Stimulated activated naive CD8-positive, alpha-beta T cell treated with anti-CD3 and anti-CD28 coated beads, Interleukin-15, Interleukin-2, amounts not matched to agents 100 ng/mL and 50 ng/mL, for 24 hours (primary cell): Measurements from ENCODE around the gene TAF5.

Experiments
- H3K27ac Mint-ChIP-seq: one replicate; pipeline ENCODE4 v1.8.0; 2021; ENCODE audit warnings: mild to moderate bottlenecking, mixed read lengths
- H3K27me3 Mint-ChIP-seq: one replicate; pipeline ENCODE4 v1.8.0; 2021; ENCODE audit warnings: mixed read lengths
- H3K36me3 Mint-ChIP-seq: one replicate; pipeline ENCODE4 v1.8.0; 2021; ENCODE audit warnings: low read depth, mixed read lengths
- H3K4me1 Mint-ChIP-seq: one replicate; pipeline ENCODE4 v1.8.0; 2021; ENCODE audit warnings: low read depth, mixed read lengths
- H3K4me3 Mint-ChIP-seq: one replicate; pipeline ENCODE4 v1.8.0; 2021; ENCODE audit warnings: mild to moderate bottlenecking, mixed read lengths
- H3K9me3 Mint-ChIP-seq: one replicate; pipeline ENCODE4 v1.8.0; 2021; ENCODE audit warnings: mixed read lengths

The TAF5 gene

GRCh38 chr10:103429647-103430046 is 61.9 kb downstream of the TAF5 start:
- H3K4me1 Mint-ChIP-seq: peaks cover 30% of the 10 kb centered on the region
- no peaks in the 10 kb centered on the region for H3K9me3 Mint-ChIP-seq
- H3K27ac Mint-ChIP-seq: no peak overlapping the region
- H3K4me3 Mint-ChIP-seq: no peak overlapping the region
- H3K27me3 Mint-ChIP-seq: no peaks in the 10 kb centered on the region
- H3K36me3 Mint-ChIP-seq: peaks cover 81% of the 10 kb centered on the region

GRCh38 chr10:103431902-103432301 is 64.1 kb downstream of the TAF5 start:
- H3K4me1 Mint-ChIP-seq: peaks cover 30% of the 10 kb centered on the region
- H3K36me3 Mint-ChIP-seq: peaks cover 81% of the 10 kb centered on the region

GRCh38 chr10:103433858-103434257 is 66.1 kb downstream of the TAF5 start:
- H3K36me3 Mint-ChIP-seq: peaks cover 78% of the 10 kb centered on the region
- H3K4me1 Mint-ChIP-seq: peaks cover 10% of the 10 kb centered on the region
- H3K4me3 Mint-ChIP-seq: no peak overlapping the region
- H3K27ac Mint-ChIP-seq: no peak overlapping the region
- no peaks in the 10 kb centered on the region for H3K27me3 Mint-ChIP-seq
- no peaks in the 10 kb centered on the region for H3K9me3 Mint-ChIP-seq

More at GRCh38 chr10:103431902-103432301, 64.1 kb downstream of the TAF5 start:
- H3K9me3 Mint-ChIP-seq: no peaks in the 10 kb centered on the region
- no peaks in the 10 kb centered on the region for H3K27me3 Mint-ChIP-seq
- no peak overlapping the region for H3K27ac Mint-ChIP-seq
- no peak overlapping the region for H3K4me3 Mint-ChIP-seq
